IMR-90 (cell line): Measurements from ENCODE around the gene TIMM21. TPM values are rescaled to one million over a fixed set of nuclear protein-coding genes. Genes with fewer than 3 reads are reported as not detected.

ENCODE experiments used
- ATAC-seq: fragments of 200-7000 bp; cut with Tn5 transposase; 2 replicates; pipeline ENCODE4 v1.9.1; 2020; ENCODE audit warnings: low read depth, mild to moderate bottlenecking, moderate library complexity
- BruUV-seq: library from RNA; stranded (reverse); fragments of 400-500 nt; replicated peaks from 2 replicates; lab custom pipeline; 2021; lab: Mats Ljungman, UMichigan
- CTCF ChIA-PET: fragments of 300-600 bp; formaldehyde crosslinking; extraction: SDS; loops from one replicate; lab custom pipeline; 2021; ENCODE audit warnings: antibody characterized with exemption; lab: Yijun Ruan, JAX
- POLR2A ChIA-PET: fragments of 300-600 bp; sonication (Branson Sonifier 250); formaldehyde crosslinking; loops from one replicate; lab custom pipeline; 2022; ENCODE audit warnings: antibody characterized with exemption; ENCODE audit not compliant: unreplicated experiment; lab: Charles Lee
- DNase-seq: peaks from one replicate; pipeline ENCODE4 v3.0.0; 2013
- H2AFZ ChIP-seq: replicated peaks from 2 replicates; pipeline ENCODE3; 2013; ENCODE audit warnings: low read length, mild to moderate bottlenecking; ENCODE audit not compliant: poor library complexity
- H2AK5ac ChIP-seq: 2 replicates; pipeline ENCODE4 v1.6.1; 2013; ENCODE audit warnings: low read depth, low read length, inconsistent platforms
- H2AK9ac ChIP-seq: replicated peaks from 2 replicates; pipeline ENCODE3; 2013; ENCODE audit warnings: mild to moderate bottlenecking, low read depth, low read length, moderate library complexity; ENCODE audit not compliant: poor library complexity
- H2BK120ac ChIP-seq: 2 replicates; pipeline ENCODE4 v1.6.1; 2013; ENCODE audit warnings: low read depth, low read length, inconsistent platforms
- H2BK15ac ChIP-seq: 3 replicates; pipeline ENCODE4 v1.6.1; 2013; ENCODE audit warnings: low read depth, low read length, inconsistent platforms
- H2BK20ac ChIP-seq: 2 replicates; pipeline ENCODE4 v1.6.1; 2013; ENCODE audit warnings: low read depth, mild to moderate bottlenecking, inconsistent platforms, low read length, moderate library complexity
- H2BK5ac ChIP-seq: 2 replicates; pipeline ENCODE4 v1.6.1; 2013; ENCODE audit warnings: mild to moderate bottlenecking, low read depth, low read length, inconsistent platforms; ENCODE audit not compliant: poor library complexity, severe bottlenecking
- H3K14ac ChIP-seq: replicated peaks from 2 replicates; pipeline ENCODE4 v1.6.1; 2013; ENCODE audit warnings: low read depth, low read length, inconsistent platforms
- H3K18ac ChIP-seq: 2 replicates; pipeline ENCODE4 v1.6.1; 2013; ENCODE audit warnings: low read depth, low read length, control low read depth
- H3K23ac ChIP-seq: 2 replicates; pipeline ENCODE4 v1.6.1; 2013; ENCODE audit warnings: low read depth, low read length, inconsistent platforms
- H3K27ac ChIP-seq: 2 replicates; pipeline ENCODE4 v1.5.1; 2013; ENCODE audit warnings: mild to moderate bottlenecking, control low read depth, low read length; ENCODE audit not compliant: insufficient read depth
- H3K27me3 ChIP-seq: 2 replicates; pipeline ENCODE4 v1.6.1; 2013; ENCODE audit warnings: low read length; ENCODE audit not compliant: control insufficient read depth, insufficient read depth
- H3K36me3 ChIP-seq: 2 replicates; pipeline ENCODE4 v1.6.1; 2013; ENCODE audit warnings: low read length, mixed read lengths; ENCODE audit not compliant: control insufficient read depth, insufficient read depth
- H3K4ac ChIP-seq: 2 replicates; pipeline ENCODE4 v1.6.1; 2013; ENCODE audit warnings: low read depth, low read length, inconsistent platforms
- H3K4me1 ChIP-seq: 2 replicates; pipeline ENCODE4 v1.6.1; 2013; ENCODE audit warnings: low read length, mixed read lengths; ENCODE audit not compliant: control insufficient read depth, insufficient read depth
- H3K4me2 ChIP-seq: 2 replicates; pipeline ENCODE4 v1.6.1; 2013; ENCODE audit warnings: low read depth, mild to moderate bottlenecking, control low read depth, low read length, moderate library complexity
- H3K4me3 ChIP-seq: 2 replicates; pipeline ENCODE4 v1.5.1; 2013; ENCODE audit warnings: low read depth, mild to moderate bottlenecking, control low read depth, low read length, moderate library complexity; ENCODE audit not compliant: insufficient read depth
- H3K56ac ChIP-seq: 2 replicates; pipeline ENCODE4 v1.6.1; 2013; ENCODE audit warnings: low read length, inconsistent platforms; ENCODE audit not compliant: insufficient read depth; ENCODE audit errors: extremely low read depth
- H3K79me1 ChIP-seq, 2 experiments: 2 replicates each; pipeline ENCODE4 v1.6.1; 2013; ENCODE audit warnings: low read length in 2 of 2, inconsistent platforms in 1 of 2, low read depth in 1 of 2
- H3K9ac ChIP-seq: 2 replicates; pipeline ENCODE4 v1.6.1; 2013; ENCODE audit warnings: low read depth, low read length, control low read depth
- H3K9me1 ChIP-seq: 2 replicates; pipeline ENCODE4 v1.6.1; 2013; ENCODE audit warnings: low read length, inconsistent platforms; ENCODE audit not compliant: insufficient read depth
- H3K9me3 ChIP-seq: 2 replicates; pipeline ENCODE4 v1.6.1; 2013; ENCODE audit warnings: low read length; ENCODE audit not compliant: control insufficient read depth, insufficient read depth
- H4K20me1 ChIP-seq: 2 replicates; pipeline ENCODE4 v1.6.1; 2013; ENCODE audit warnings: low read length, inconsistent platforms; ENCODE audit not compliant: insufficient read depth
- H4K5ac ChIP-seq: 2 replicates; pipeline ENCODE4 v1.6.1; 2013; ENCODE audit warnings: mild to moderate bottlenecking, low read depth, low read length, control low read depth
- H4K8ac ChIP-seq, 2 experiments: 2 replicates each; pipeline ENCODE4 v1.6.1; 2013; ENCODE audit warnings: low read depth in 2 of 2, low read length in 2 of 2, control low read depth in 1 of 2, inconsistent platforms in 1 of 2
- H4K91ac ChIP-seq: 2 replicates; pipeline ENCODE4 v1.6.1; 2013; ENCODE audit warnings: low read depth, low read length, inconsistent platforms; ENCODE audit not compliant: insufficient read depth
- BHLHE40 ChIP-seq: fragments of 150-350 bp; IDR thresholded peaks from 2 replicates; pipeline ENCODE4 v1.6.1; 2016; ENCODE audit warnings: mild to moderate bottlenecking, low read depth, low read length
- CTCF ChIP-seq: conservative IDR thresholded peaks from 2 replicates; pipeline ENCODE4 v1.5.1; 2012; ENCODE audit warnings: mild to moderate bottlenecking, low read depth, low read length, improper control_type of control experiment
- ELK1 ChIP-seq: fragments of 150-350 bp; IDR thresholded peaks from 2 replicates; pipeline ENCODE4 v1.6.1; 2016; ENCODE audit warnings: low read depth, mild to moderate bottlenecking, low read length, moderate library complexity, borderline replicate concordance
- MAZ ChIP-seq: IDR thresholded peaks from 2 replicates; pipeline ENCODE4 v1.6.1; 2012; ENCODE audit warnings: low read depth, mild to moderate bottlenecking, low read length, improper control_type of control experiment, moderate library complexity, borderline replicate concordance
- USF2 ChIP-seq: fragments of 150-350 bp; IDR thresholded peaks from 2 replicates; pipeline ENCODE4 v1.6.1; 2017; ENCODE audit warnings: mild to moderate bottlenecking, antibody characterized with exemption, low read length, low read depth
- WGBS, 2 experiments: methylation state at CpG; one replicate each; pipeline versions ENCODE4 v1.1.5 to v1.1.7; 2013; ENCODE audit warnings: missing lambda C conversion rate in 2 of 2; ENCODE audit not compliant: insufficient read length in 1 of 2; ENCODE audit errors: extremely low coverage in 2 of 2; 5-methylcytosine and 5-hydroxymethylcytosine counted together
- dilution Hi-C: fragments of 300-500 bp; cut with HindIII; formaldehyde crosslinking; loops from one replicate; pipeline ENCODE4 v1.14.3; 2018; ENCODE audit warnings: low sequenced_read_pairs; ENCODE audit not compliant: unreplicated experiment
- in situ Hi-C: fragments of 300-500 bp; cut with MboI; formaldehyde crosslinking; loops from 3 replicates; pipeline ENCODE4 v1.14.3; 2019; ENCODE audit warnings: low sequenced_read_pairs, inconsistent platforms, mixed read lengths
- intact Hi-C: fragments of 100-400 bp; cut with micrococcal nuclease; formaldehyde crosslinking; loops from 2 replicates; pipeline ENCODE4 v1.10.0; 2022
- polyA plus RNA-seq, 3 experiments: library from polyadenylated mRNA; depleted of rRNA; stranded (reverse); fragments of >200 nt; gene quantifications; 2 replicates each; pipeline ENCODE4 v1.2.3, GENCODE V29; 2012; ENCODE audit warnings: low replicate concordance in 1 of 3
- total RNA-seq: library from RNA; depleted of rRNA; stranded (reverse); fragments of >200 nt; gene quantifications from 2 replicates; pipeline ENCODE4 v1.2.3, GENCODE V29; 2012

Gene TIMM21
- total and polyA plus RNA-seq, 2 of the 4 experiments (the other 2 are of a cell fraction), result 42.8 to 52.7 TPM

- no peak overlapping the region for H3K27ac ChIP-seq
- no peak overlapping the region for H2BK5ac ChIP-seq
- H4K20me1 ChIP-seq, result no peaks in the 10 kb centered on the region
- no peak overlapping the region for H2AK5ac ChIP-seq
- POLR2A ChIA-PET, result no interaction called here
- no peak overlapping the region for H3K4me2 ChIP-seq
- no peak overlapping the region for H3K14ac ChIP-seq
- H3K4ac ChIP-seq, result no peak overlapping the region
- no peak overlapping the region for H3K56ac ChIP-seq
- H3K18ac ChIP-seq, result no peak overlapping the region
- H3K36me3 ChIP-seq, result no peaks in the 10 kb centered on the region
- H4K5ac ChIP-seq, result no peak overlapping the region
- no TSS peak for BruUV-seq
- no peak for DNase-seq
- H4K91ac ChIP-seq, result no peak overlapping the region
- no peak overlapping the region for H2BK15ac ChIP-seq
- H2BK120ac ChIP-seq, result no peak overlapping the region
- no peak for ATAC-seq
- H3K79me1 ChIP-seq, result no peaks in the 10 kb centered on the region
- no peaks in the 10 kb centered on the region for H3K9me1 ChIP-seq
- WGBS, 2 experiments, result no CpG with 5 or more reads among the region's 2 CpGs
- H4K8ac ChIP-seq, result no peak overlapping the region
- H3K9ac ChIP-seq, result no peak overlapping the region
- H3K23ac ChIP-seq, result no peak overlapping the region
- dilution Hi-C loops, result no loop called here
- CTCF ChIA-PET, result no interaction called here
- no peak overlapping the region for H2AK9ac ChIP-seq
- H3K9me3 ChIP-seq, result peaks cover 3% of the 10 kb centered on the region; the same call in 1 of the 2 replicates
- TF ChIP-seq MAZ (no peak), BHLHE40 (no peak), CTCF (no peak), USF2 (no peak), ELK1 (no peak)
- H2BK20ac ChIP-seq, result no peak overlapping the region
- H2AFZ ChIP-seq, result no peak overlapping the region
- no peaks in the 10 kb centered on the region for H3K4me1 ChIP-seq
- no peaks in the 10 kb centered on the region for H3K27me3 ChIP-seq
- intact Hi-C loops, result no loop called here
- no peak overlapping the region for H3K4me3 ChIP-seq
- in situ Hi-C loops, result no loop called here
Measured at GRCh38 chr18:74108460-74108859, 39.9 kb upstream of the TIMM21 start.
